GM06990 (cell line): Measurements from ENCODE around the gene PANK4.
"Not testable (repeated sequence)": the region's sequence is repeated elsewhere in the genome, so short reads cannot be mapped to it uniquely, and the experiment has no call there.

ENCODE experiments used
- DNase-seq: peaks from one replicate; pipeline ENCODE4 v3.0.0-alpha.2; 2011; ENCODE audit not compliant: insufficient read length; ENCODE audit errors: extremely low read depth
- H3K27me3 ChIP-seq: replicated peaks from 2 replicates; pipeline ENCODE4 v1.6.0; 2011; ENCODE audit warnings: low read length; ENCODE audit not compliant: control insufficient read depth, insufficient read depth
- H3K36me3 ChIP-seq: 2 replicates; pipeline ENCODE4 v1.5.1; 2011; ENCODE audit warnings: low read length; ENCODE audit not compliant: control insufficient read depth, insufficient read depth
- H3K4me3 ChIP-seq: replicated peaks from 2 replicates; pipeline ENCODE4 v1.5.1; 2011; ENCODE audit warnings: low read depth, mild to moderate bottlenecking, control low read depth, low read length
- CTCF ChIP-seq: IDR thresholded peaks from 2 replicates; pipeline ENCODE4 v1.5.1; 2011; ENCODE audit warnings: low read length, control low read depth, mild to moderate bottlenecking, inconsistent platforms; ENCODE audit not compliant: insufficient read depth, poor library complexity, severe bottlenecking

PANK4 gene

GRCh38 chr1:2569060-2569459 is 42.7 kb upstream of the PANK4 start:
- no peak overlapping the region for H3K4me3 ChIP-seq
- H3K36me3 ChIP-seq, result no peaks in the 10 kb centered on the region
- DNase-seq, result no peak
- no peak for TF ChIP-seq CTCF
- H3K27me3 ChIP-seq, result no peaks in the 10 kb centered on the region

- DNase-seq, H3K36me3 ChIP-seq, H3K4me3 ChIP-seq, H3K27me3 ChIP-seq: not testable (repeated sequence)
Observed at GRCh38 chr1:2568187-2568816, 41.9 kb upstream of the PANK4 start.

GRCh38 chr1:2567083-2567679 is 40.8 kb upstream of the PANK4 start:
- DNase-seq, result no peak
- Histone ChIP-seq H3K27me3 (no peaks in the 10 kb centered on the region), H3K36me3 (peaks cover 7% of the 10 kb centered on the region), H3K4me3 (no peak overlapping the region)
- no peak for TF ChIP-seq CTCF

- no peak overlapping the region for H3K4me3 ChIP-seq
- peaks cover 13% of the 10 kb centered on the region for H3K36me3 ChIP-seq
- no peaks in the 10 kb centered on the region for H3K27me3 ChIP-seq
- no peak for TF ChIP-seq CTCF
- DNase-seq, result no peak
Observed at GRCh38 chr1:2566101-2567045, 40.0 kb upstream of the PANK4 start.

DNA sequence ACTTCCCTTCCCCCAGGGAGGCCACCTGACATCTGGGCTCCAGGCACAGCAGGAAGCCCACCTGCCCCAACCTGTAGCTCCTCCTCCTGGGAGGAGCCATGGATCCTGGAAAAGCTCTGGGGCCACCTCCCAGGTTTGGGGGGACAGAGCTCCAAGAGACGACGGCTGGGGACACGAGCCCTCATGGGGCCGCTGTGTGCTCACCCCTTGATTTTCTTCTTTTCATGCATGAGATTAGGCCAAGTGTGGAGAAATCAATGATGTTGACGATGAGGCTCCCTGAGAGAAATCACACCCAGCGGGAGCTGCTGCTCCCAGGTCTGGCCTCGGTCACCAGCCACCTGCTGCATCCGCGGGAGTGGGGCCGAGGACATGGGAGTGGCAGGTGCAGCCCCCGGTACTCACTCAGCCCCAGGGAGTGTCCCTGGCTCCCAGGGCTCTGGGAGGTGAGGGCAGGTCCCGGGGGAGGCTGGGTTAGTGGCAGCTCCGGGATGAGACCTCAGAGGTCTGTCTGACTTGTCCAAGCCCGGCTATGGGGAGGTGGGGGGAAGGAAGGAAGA is 38.5 kb upstream of the PANK4 start:
- no peak for DNase-seq
- TF ChIP-seq CTCF, result no peak
- Histone ChIP-seq H3K27me3 (no peaks in the 10 kb centered on the region), H3K4me3 (no peak overlapping the region), H3K36me3 (peaks cover 20% of the 10 kb centered on the region)
